COLO829 (cell line): ENCODE data around the gene PRKAR1A.
"Not testable (repeated sequence)": the region's sequence is repeated elsewhere in the genome, so short reads cannot be mapped to it uniquely, and the experiment has no call there.

Experiments
- DNase-seq: peaks from one replicate; pipeline ENCODE4 v3.0.0; 2012; ENCODE audit warnings: low spot score

PRKAR1A gene

DNA sequence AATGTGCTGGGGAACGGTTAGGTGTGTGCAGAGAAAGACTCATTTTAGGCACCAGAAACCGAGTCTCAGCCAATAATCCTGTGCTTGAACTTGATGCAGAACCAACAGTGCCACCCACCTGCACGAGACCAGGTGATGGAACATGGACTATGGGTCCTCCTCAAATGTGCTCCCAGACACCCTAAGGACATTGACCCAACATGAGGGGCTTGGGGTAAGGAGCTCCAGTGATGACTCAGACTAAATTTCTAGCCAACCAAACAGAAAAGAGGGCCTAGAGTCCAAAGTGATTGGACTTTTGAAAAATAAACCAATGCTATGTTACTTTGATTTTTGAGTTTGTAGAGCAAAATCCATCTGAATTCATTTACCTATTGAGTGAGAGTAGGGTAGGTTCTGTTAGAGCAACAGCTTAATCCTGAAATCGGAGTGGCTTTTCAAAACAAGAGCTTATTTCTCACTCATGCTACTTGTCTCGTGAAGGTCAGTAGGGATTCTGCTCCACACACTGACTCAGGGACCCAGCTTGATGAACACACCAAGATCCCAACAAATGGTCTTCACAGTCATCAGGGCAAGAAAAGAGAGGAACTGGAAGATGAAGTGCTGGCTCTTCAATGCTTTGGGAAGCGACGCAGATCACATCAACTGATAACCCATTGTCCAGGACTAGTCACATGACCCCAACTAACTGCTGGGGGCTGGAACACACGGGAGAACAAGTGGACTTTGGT is 67.1 kb downstream of the PRKAR1A start:
- no peak for DNase-seq

DNA sequence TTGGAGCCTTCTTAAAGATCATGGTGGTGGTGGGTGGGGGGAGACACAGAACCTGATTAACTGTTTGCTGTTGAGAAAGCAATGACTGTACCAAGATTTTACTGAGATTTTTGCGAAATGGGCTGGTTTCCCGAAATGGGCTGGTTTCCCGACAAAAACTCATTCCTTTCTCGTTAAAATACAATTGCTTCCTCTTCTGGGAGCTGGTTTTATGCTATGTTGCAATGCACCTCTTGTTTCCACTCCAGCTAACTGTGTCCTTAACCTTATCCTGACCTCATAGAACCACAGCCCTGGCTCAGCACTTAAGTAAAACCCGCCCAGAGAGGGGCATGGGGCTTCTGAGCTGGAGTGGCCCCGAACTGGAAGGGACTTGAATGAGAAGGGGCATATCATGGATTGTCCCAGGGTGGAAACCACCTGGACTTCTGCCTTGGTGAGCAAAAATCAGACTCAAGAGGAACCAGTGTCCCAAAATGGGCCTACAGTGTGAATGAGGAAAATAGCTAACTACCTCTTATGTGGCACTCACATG is 68.1 kb downstream of the PRKAR1A start:
- no peak for DNase-seq

GRCh38 chr17:68581863-68582645 is 69.8 kb downstream of the PRKAR1A start:
- DNase-seq, result no peak

DNA sequence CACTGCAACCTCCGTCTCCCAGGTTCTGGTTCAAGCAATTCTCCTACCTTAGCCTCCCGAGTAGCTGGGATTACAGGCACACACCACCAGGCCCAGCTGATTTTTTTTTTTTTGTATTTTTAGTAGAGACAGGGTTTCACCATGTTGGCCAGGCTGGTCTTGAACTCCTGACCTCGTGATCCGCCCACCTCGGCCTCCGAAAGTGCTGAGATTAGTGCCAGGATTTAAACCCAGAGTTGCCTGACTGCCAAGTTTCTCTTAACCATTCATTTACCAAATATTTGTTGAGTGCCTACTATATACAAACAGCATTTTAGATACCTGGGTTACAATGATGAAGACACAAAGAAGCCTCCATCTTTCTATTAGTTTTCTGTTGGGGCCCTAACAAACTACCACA is 70.6 kb downstream of the PRKAR1A start:
- not testable (repeated sequence) for DNase-seq

GRCh38 chr17:68584581-68585303 is 72.5 kb downstream of the PRKAR1A start:
- no peak for DNase-seq

DNA sequence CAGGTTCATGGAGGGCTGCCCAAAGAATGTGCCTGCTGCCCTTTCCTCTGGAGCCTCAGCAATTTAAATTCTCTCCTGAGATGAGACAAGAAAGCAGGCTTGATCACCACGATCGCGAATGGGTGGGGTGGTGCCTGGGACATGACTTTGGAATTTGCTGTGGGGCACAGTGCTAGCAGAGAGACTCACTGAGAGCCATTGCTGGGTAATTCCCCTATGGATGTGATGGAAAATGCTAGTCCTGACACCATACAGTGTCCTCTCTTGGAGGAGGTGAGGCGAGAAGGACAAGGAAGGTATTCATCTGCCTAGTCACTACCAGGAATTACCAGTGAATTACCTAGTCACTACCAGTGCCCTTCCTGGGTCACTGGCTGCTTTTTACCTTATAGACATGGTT is 73.4 kb downstream of the PRKAR1A start:
- no peak for DNase-seq

GRCh38 chr17:68587026-68587425 is 74.8 kb downstream of the PRKAR1A start:
- DNase-seq, result no peak

GRCh38 chr17:68587847-68588246 is 75.6 kb downstream of the PRKAR1A start:
- DNase-seq, result no peak

- no peak for DNase-seq
Measured at GRCh38 chr17:68588362-68588761, 76.1 kb downstream of the PRKAR1A start.

GRCh38 chr17:68589086-68589485 is 76.9 kb downstream of the PRKAR1A start:
- no peak for DNase-seq

- no peak for DNase-seq
Measured at GRCh38 chr17:68591583-68591982, 79.4 kb downstream of the PRKAR1A start.

DNA sequence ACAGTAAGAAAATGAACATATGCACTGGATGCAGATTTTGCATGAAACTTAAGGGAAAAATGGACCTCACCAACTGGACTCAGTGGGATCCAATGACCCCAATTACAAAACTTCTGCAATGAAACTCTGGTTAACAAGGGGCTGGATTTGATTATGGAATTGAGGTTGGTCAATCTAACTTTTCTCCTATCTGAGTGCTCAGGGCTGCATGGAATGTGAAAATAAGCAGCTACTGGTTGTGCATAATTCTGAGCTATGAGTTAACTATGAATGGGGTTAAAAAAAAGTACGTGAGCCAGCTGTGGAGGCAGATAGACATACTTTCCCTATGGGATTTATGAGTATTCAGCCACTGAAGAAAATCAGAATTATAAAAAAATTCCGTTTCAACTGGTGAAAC is 79.8 kb downstream of the PRKAR1A start:
- no peak for DNase-seq

DNA sequence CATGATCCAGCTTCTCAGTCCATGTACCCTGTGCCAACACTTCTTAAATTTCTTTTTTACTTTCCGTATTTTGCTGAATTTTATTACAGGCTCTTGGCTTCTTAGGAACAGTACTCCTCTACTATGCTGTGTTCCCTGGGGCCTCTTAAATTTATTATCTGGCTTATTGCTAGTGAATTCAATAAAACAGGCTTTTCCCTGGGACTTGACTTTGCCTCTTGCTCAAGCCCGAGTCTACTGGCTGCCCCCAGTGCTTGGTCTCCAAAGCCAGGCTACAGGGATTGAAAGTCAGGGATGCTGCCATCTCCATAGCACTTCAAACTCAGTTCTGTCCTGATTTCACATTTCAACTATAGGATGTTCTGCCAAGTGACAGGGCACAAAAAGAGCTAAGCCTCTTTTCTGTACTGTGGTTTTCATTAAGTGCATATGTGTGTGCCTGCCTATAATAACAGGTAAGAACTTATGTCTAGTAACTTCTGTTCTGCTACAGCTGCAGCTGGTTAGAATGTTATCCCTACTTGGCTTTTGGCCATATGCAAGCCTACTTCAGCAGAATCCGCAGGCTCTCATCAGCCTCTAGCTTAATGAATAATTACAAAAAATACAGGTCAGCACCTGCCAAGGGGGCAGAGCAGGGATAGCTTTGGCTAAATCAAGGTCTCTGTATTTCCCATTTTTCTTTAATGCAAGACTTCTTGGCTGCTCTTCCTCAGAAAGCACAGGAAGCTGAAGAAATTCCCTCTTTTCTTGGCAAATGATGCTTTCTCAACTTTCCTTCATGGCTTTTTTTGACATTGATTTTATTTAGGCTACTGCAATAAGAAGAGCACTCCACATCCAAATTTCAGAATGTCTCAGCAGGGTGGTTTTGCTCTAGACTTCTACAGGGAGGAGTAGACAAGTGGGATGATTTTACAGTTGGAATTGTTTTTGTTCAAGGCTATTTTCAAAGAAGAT is 80.7 kb downstream of the PRKAR1A start:
- no peak for DNase-seq

DNA sequence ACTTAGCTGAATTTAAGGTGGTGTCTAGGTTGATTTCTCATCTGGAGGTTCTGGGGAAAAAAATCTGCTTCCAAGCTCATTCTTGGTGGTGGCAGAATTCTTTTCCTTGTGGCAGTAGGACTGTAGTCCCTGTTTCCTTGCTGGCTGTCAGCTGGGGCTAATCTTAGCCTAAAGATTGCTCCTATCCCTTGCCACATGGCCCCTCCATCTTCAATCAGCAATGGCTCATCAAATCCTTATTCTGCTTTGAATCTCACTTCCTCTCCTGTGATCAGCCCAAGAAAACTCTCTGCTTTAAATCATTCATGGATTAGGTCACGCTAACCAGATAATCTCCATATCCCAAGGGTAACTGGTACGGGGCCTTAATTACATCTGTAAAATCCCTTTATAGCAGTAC is 82.3 kb downstream of the PRKAR1A start:
- DNase-seq, result no peak

- DNase-seq, result no peak
Measured at GRCh38 chr17:68595496-68595895, 83.3 kb downstream of the PRKAR1A start.

- no peak for DNase-seq
Measured at GRCh38 chr17:68595986-68596385, 83.8 kb downstream of the PRKAR1A start.

GRCh38 chr17:68596411-68596945 is 84.2 kb downstream of the PRKAR1A start:
- DNase-seq, result no peak

- DNase-seq, result no peak
Measured at GRCh38 chr17:68598074-68598473, 85.8 kb downstream of the PRKAR1A start.

- no peak for DNase-seq
Measured at GRCh38 chr17:68598545-68598961, 86.3 kb downstream of the PRKAR1A start.

DNA sequence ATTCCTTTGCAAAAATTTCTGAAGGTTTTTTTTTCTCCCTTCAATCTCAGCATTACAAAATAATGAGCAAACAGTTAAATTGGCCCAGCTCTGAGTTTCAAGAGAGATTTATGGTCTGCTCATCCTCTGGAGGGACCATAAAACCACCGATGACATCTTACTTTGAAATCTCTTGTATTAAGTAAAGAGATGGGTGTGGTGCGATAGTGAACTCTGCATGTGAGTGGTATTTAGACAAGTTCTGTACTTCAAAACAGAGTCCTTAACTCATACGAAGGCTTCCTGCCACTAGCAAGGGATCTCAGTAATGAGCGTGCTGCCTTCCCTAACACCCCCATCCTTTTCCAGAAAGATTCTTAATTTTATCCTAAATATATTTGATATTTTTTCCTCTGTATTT is 86.9 kb downstream of the PRKAR1A start:
- DNase-seq, result no peak

DNA sequence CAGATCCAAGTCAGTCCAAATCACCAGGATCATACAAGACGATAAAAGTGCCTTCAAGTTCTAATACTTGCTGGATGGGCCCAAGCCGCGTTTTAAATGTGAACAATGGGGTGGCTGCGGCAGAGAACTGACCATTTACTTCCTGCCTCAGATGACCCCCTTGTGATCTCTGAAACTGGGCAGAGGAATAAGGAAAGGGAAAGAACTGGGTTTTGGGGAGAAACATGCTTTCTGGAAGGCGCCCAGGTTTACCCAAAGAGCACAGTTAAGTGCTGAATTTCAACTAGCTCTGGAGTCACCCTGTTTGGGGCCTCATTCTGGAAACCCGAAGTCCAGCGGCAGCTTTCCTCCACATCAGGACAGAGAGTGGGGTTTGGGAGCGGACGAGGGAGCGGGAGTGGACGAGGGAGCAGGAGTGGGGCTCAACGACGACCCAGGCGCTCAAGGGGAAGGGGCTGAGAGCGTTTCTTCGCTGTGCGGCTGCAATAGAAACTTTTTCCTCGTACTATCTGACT is 87.4 kb downstream of the PRKAR1A start:
- no peak for DNase-seq
